ENCODE measurements around the gene METTL25B.

METTL25B gene

GRCh38 chr1:156773607-156774006 is 45.3 kb downstream of the METTL25B start:
- DNase-seq = no peak

GRCh38 chr1:156775799-156776198 is 47.5 kb downstream of the METTL25B start:
- DNase-seq = no peak

GRCh38 chr1:156776942-156777341 is 48.7 kb downstream of the METTL25B start:
- no peak for DNase-seq

GRCh38 chr1:156777573-156777972 is 49.3 kb downstream of the METTL25B start:
- DNase-seq = no peak

- DNase-seq = no peak
These were observed 53.4 kb downstream of the METTL25B start for GRCh38 chr1:156781585-156782186.

- DNase-seq = no peak
These were observed 57.2 kb downstream of the METTL25B start for GRCh38 chr1:156785458-156785857.

Measured in NCI-H2171 treated with DMSO at 0.1 percent for 48 hours (cell line).